Colonic mucosa (tissue), 4 donors: ENCODE data around the gene NINJ1. TPM values are rescaled to one million over a fixed set of nuclear protein-coding genes. Genes with fewer than 3 reads are reported as not detected.

ENCODE experiments used
- DNase-seq: peaks from one replicate; pipeline ENCODE4 v3.0.0-alpha.2; 2020
- H3K27ac ChIP-seq: fragments of 200-600 bp; one replicate; pipeline ENCODE4 v1.8.0; 2021
- H3K27me3 ChIP-seq: fragments of 200-600 bp; one replicate; pipeline ENCODE4 v1.8.0; 2021
- H3K36me3 ChIP-seq: fragments of 200-600 bp; one replicate; pipeline ENCODE4 v1.8.0; 2021
- H3K4me1 ChIP-seq: fragments of 200-600 bp; one replicate; pipeline ENCODE4 v1.8.0; 2021; ENCODE audit warnings: mild to moderate bottlenecking
- H3K4me3 ChIP-seq: fragments of 200-600 bp; one replicate; pipeline ENCODE4 v1.8.0; 2021
- H3K9ac ChIP-seq, 2 donors: one replicate each; pipeline ENCODE4 v1.7.0; 2013; ENCODE audit warnings: control low read depth in 2 of 2, low read depth in 2 of 2, low read length in 2 of 2
- H3K9me3 ChIP-seq: fragments of 200-600 bp; one replicate; pipeline ENCODE4 v1.8.0; 2021
- intact Hi-C: fragments of 100-400 bp; cut with DNase I; formaldehyde crosslinking; loops from one replicate; pipeline ENCODE4 v1.14.1; 2022
- total RNA-seq, 2 donors: library from RNA; stranded (reverse); fragmentation: NEBNext Ultra II Directional in 1 of 2; extraction: Animal tissue kit (Norgen Biotek cat#: 25700) in 1 of 2; gene quantifications; one replicate each; pipeline ENCODE4 v1.2.1, GENCODE V29; 2021
- TF ChIP-seq, protein P1 (sequence below): fragments of 200-600 bp; IDR thresholded peaks from one replicate; pipeline ENCODE4 v1.8.0; 2022; ENCODE audit warnings: antibody characterized with exemption, mild to moderate bottlenecking
- donor health status: healthy.
- donor health status: DM: no; HTN: no; CAD: no.
- donor health status: DM: no; HTN: no; CAD: no.

NINJ1 gene
- total RNA-seq, 2 donors from 2014 or later = 24.5 to 29.4 TPM

DNA sequence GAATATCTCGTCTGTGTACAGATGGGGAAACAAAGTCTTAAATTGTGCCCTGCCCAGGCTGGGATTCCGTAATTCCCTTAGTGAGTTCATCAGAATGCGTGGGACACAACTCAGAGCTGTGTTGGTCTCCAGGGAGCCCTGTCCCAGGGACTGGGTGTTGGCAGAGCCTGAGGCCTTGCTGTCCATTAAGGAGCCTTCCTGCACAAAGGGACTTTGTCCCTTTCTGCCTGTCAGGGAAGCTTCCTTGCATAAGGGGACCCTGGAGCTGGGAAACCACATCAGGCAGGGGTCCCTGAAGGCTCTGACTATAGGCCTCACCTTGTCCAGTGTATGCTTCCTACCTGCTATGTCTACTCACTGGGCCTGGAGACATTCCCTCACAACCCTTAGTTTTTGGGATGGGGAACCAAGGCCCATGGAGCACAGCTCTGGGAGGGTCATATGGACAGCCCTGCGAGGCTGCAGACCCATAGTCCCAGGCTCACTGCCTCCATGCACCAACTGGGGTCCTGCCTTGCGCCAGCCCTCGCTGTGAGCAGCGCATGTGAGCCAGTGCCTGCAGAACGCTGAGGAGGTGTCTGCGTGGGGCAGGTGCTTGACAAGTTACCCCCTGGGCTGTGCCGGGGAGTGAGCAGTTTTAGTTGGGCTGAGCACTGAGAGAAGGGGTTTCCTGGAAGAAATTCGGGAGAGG is 36.4 kb downstream of the NINJ1 start:
- Histone ChIP-seq H3K4me1 (peaks cover 11% of the 10 kb centered on the region), H3K4me3 (peak overlapping the region; percentile 98), H3K27me3 (no peaks in the 10 kb centered on the region), H3K9ac (peak overlapping the region; percentile 93 to 96), H3K9me3 (no peaks in the 10 kb centered on the region), H3K36me3 (no peaks in the 10 kb centered on the region), H3K27ac (peak overlapping the region; percentile 91)
- TF ChIP-seq, protein P1, sequence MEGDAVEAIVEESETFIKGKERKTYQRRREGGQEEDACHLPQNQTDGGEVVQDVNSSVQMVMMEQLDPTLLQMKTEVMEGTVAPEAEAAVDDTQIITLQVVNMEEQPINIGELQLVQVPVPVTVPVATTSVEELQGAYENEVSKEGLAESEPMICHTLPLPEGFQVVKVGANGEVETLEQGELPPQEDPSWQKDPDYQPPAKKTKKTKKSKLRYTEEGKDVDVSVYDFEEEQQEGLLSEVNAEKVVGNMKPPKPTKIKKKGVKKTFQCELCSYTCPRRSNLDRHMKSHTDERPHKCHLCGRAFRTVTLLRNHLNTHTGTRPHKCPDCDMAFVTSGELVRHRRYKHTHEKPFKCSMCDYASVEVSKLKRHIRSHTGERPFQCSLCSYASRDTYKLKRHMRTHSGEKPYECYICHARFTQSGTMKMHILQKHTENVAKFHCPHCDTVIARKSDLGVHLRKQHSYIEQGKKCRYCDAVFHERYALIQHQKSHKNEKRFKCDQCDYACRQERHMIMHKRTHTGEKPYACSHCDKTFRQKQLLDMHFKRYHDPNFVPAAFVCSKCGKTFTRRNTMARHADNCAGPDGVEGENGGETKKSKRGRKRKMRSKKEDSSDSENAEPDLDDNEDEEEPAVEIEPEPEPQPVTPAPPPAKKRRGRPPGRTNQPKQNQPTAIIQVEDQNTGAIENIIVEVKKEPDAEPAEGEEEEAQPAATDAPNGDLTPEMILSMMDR = no peak
- DNase-seq = peak; percentile 51
- intact Hi-C loops = no loop called here

DNA sequence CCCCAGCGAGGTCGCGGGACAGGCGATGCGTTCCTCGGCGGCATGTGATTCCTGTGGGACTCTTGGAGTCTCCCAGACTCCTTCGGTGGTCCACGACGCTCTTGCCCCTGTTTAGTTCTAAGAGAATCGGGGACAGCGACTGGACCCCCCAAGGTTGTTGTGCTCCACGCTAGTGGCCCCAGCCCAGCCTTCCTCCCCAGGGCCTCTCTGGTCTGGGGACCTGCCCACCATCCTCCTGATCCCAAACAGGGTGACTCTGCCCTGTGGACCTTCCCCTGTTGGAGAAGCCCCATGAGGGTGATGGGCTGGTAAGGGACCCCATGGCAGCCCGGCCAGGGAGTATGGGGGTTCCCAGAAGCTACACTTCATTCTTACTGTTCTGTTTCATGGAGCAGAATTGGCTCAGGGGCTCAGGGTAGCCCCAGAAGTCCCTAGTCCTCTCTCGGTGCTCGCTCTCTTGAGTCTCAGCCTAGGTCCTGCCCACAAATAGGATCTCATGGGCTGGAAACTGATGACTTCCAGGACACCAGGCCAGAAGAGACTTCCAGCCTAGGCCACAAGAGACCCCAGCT is 37.2 kb downstream of the NINJ1 start:
- peaks cover 12% of the 10 kb centered on the region for H3K4me1 ChIP-seq
- no peaks in the 10 kb centered on the region for H3K36me3 ChIP-seq
- DNase-seq = no peak

DNA sequence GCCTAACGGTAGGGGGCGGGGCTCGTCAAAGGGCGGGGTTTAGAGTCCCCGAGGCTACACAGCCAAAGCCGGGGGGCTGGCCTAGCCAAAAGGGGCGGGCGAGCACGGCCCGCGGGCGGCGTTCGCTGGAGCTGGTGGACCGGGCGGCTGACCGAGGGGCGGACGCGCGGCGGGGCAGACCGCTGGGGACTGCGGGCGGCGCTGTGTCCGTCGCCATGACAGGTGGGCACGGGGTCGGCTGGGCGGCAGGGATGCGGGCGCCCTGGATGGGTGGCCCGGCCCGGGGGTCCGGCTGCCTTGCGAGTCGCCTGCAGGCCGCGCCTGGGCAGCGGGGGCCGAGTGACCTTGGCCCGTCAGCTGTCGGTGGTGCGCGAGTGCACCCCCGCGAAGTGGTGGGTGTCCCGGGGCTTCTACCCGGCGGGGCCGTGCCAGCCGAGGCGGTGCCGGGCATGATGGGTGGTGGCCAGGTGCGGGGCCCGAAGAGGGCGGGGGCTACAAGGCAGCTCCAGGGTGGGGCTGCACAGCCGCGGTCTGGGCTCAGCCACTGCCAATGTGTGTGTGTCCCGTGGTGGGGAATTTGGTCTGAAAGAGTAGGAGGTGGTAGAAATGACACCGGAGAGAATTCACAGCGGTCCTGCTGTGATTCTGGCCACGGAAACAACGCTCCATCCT is 37.8 kb downstream of the NINJ1 start, which contains the start of gene CARD19:
CARD19 (plus strand) TSS at position 87 of the 672 bp plus-strand sequence; CDS start at position 216, 129 bp downstream.
- TF ChIP-seq, protein P1 = no peak
- peak within 1 kb of the TSS; percentile 93 to 96 for H3K9ac ChIP-seq
- no peaks in the 10 kb centered on the region for H3K9me3 ChIP-seq
- H3K36me3 ChIP-seq = no peaks in the 10 kb centered on the region
- DNase-seq = peak; percentile 80
- H3K4me3 ChIP-seq = peak within 1 kb of the TSS; percentile 98
- H3K27me3 ChIP-seq = no peaks in the 10 kb centered on the region
- intact Hi-C loops = no loop called here
- peak within 1 kb of the TSS; percentile 95 for H3K27ac ChIP-seq
- peaks cover 12% of the 10 kb centered on the region for H3K4me1 ChIP-seq

More for the DNA sequence above, 37.2 kb downstream of the NINJ1 start:
- Histone ChIP-seq H3K4me3 (peak overlapping the region; percentile 98), H3K27ac (peak overlapping the region; percentile 91), H3K27me3 (no peaks in the 10 kb centered on the region), H3K9ac (peak overlapping the region; percentile 93 to 96), H3K9me3 (no peaks in the 10 kb centered on the region)
- intact Hi-C loops = no loop called here
- TF ChIP-seq, protein P1 = no peak

DNA sequence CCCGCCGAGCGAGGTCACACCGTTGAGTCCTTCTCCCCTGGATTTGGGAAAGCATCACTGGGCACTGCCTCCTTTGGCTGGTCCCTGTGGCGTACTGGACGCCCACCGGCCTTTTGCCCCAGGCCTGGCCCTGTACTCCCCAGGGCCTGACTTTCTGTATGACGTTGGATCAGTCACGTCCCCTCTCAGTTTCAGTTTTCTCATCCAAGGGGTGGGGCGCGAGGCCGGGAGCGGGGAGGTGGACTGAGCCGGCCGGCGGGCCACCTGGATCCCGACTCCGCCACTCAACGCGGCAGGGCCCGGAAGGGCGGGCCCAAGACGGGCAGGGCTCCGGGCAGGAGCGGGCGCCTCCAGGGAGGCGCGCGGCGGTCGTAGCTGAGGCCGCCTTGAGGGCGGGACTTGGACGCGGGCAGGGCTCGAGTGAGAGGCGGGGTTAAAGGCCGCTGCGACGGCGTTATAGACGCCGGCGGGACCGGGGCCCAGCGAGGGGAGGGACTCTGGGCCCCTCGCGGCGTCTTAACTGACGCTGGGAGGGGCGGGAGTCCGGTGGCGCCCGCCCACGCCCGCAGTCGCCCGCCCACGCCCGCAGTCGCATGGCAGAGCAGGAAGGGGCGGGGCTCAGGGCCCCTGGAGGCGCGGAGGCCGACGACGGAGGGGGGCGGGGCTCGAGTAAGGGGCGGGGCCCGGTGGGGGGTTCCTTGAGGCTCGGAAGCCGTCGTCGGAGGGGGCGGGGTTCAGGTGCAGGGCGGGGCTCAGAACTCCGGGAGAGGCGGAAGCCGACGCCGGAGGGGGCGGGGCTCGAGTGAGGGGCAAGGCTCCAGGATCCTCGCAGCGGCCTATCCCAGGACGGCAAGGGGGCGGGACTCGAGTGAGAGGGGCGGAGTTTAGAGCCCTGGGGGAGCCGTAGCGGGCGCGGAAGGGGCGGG is 38.6 kb downstream of the NINJ1 start:
- no peaks in the 10 kb centered on the region for H3K36me3 ChIP-seq
- H3K27me3 ChIP-seq = no peaks in the 10 kb centered on the region
- peak overlapping the region; percentile 95 for H3K27ac ChIP-seq
- DNase-seq = peak; percentile 100
- no peaks in the 10 kb centered on the region for H3K9me3 ChIP-seq
- TF ChIP-seq, protein P1 = no peak
- H3K4me1 ChIP-seq = peaks cover 12% of the 10 kb centered on the region
- intact Hi-C loops = no loop called here
- peak overlapping the region; percentile 98 for H3K4me3 ChIP-seq
- peak overlapping the region; percentile 72 to 94 for H3K9ac ChIP-seq
